HEK293 (cell line): ENCODE measurements around the gene GTF2IRD1.
"Not testable (repeated sequence)": the region's sequence is repeated elsewhere in the genome, so short reads cannot be mapped to it uniquely, and the experiment has no call there.

Experiments used
- REST ChIP-seq: fragments of 450-650 bp; formaldehyde crosslinking; IDR thresholded peaks from 2 replicates; pipeline ENCODE4 v1.5.1; 2016; ENCODE audit warnings: missing biosample characterization, missing genetic modification characterization
- SALL2 ChIP-seq: fragments of 450-650 bp; formaldehyde crosslinking; IDR thresholded peaks from 2 replicates; pipeline ENCODE4 v1.5.0; 2017; ENCODE audit warnings: missing biosample characterization, mild to moderate bottlenecking, missing genetic modification characterization, borderline replicate concordance
- TCF7L2 ChIP-seq: IDR thresholded peaks from 2 replicates; pipeline ENCODE4 v1.6.1; 2011; ENCODE audit warnings: low read depth, mild to moderate bottlenecking, inconsistent platforms, low read length, moderate library complexity, borderline replicate concordance
- TF ChIP-seq, protein P1 (sequence below): fragments of 450-650 bp; formaldehyde crosslinking; IDR thresholded peaks from 2 replicates; pipeline ENCODE4 v1.5.1; 2016; ENCODE audit warnings: missing biosample characterization, missing genetic modification characterization

DNA sequence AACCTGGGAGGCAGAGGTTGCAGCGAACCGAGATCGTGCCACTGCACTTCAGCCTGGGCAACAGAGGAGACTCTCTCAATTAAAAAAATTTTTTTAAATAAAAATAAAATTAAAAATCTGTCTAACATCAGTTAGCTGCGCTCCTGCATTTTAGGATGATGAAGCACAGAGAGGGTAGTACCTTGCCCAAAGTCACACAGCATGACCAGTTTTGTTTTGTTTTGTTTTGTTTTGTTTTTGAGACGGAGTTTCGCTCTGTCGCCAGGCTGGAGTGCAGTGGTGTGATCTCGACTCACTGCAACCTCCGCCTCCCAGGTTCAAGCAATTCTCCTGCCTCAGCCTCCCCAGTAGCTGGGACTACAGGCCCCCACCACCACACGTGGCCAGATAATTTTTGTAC, 55.7 kb downstream of the GTF2IRD1 start:
- TF ChIP-seq TCF7L2; REST (tag by site-specific recombination); SALL2 (tag by site-specific recombination): not testable (repeated sequence)
- TF ChIP-seq, protein P1, sequence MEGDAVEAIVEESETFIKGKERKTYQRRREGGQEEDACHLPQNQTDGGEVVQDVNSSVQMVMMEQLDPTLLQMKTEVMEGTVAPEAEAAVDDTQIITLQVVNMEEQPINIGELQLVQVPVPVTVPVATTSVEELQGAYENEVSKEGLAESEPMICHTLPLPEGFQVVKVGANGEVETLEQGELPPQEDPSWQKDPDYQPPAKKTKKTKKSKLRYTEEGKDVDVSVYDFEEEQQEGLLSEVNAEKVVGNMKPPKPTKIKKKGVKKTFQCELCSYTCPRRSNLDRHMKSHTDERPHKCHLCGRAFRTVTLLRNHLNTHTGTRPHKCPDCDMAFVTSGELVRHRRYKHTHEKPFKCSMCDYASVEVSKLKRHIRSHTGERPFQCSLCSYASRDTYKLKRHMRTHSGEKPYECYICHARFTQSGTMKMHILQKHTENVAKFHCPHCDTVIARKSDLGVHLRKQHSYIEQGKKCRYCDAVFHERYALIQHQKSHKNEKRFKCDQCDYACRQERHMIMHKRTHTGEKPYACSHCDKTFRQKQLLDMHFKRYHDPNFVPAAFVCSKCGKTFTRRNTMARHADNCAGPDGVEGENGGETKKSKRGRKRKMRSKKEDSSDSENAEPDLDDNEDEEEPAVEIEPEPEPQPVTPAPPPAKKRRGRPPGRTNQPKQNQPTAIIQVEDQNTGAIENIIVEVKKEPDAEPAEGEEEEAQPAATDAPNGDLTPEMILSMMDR (tag by site-specific recombination), result not testable (repeated sequence)
